NT2/D1 (cell line): ENCODE measurements around the gene GEMIN5.

Experiments
- SUZ12 ChIP-seq: IDR thresholded peaks from 2 replicates; pipeline ENCODE4 v1.6.1; 2011; ENCODE audit not compliant: insufficient read length, insufficient read depth; ENCODE audit errors: extremely low read depth
- YY1 ChIP-seq: IDR thresholded peaks from 2 replicates; pipeline ENCODE4 v1.6.1; 2011; ENCODE audit not compliant: insufficient read length, insufficient read depth
- ZNF274 ChIP-seq: IDR thresholded peaks from 2 replicates; pipeline ENCODE4 v1.6.1; 2011; ENCODE audit warnings: mild to moderate bottlenecking, low read depth, low read length

GRCh38 chr5:154884424-154884823, 53.6 kb downstream of the GEMIN5 start:
- no peak for TF ChIP-seq ZNF274
- TF ChIP-seq SUZ12, result no peak
- TF ChIP-seq YY1, result no peak
